Epithelial cell of esophagus (primary cell): ENCODE results near the gene CIRBP.
"Not testable (repeated sequence)": the region's sequence is repeated elsewhere in the genome, so short reads cannot be mapped to it uniquely, and the experiment has no call there.

ENCODE experiments used
- DNase-seq: peaks from one replicate; pipeline ENCODE4 v3.0.0; 2010; ENCODE audit warnings: low read depth
- H3K4me3 ChIP-seq: 2 replicates; pipeline ENCODE4 v1.5.1; 2011; ENCODE audit warnings: mild to moderate bottlenecking, low read length, control low read depth
- TF ChIP-seq, protein P1 (sequence below): IDR thresholded peaks from 2 replicates; pipeline ENCODE4 v1.5.1; 2011; ENCODE audit warnings: low read depth, mild to moderate bottlenecking, low read length, control low read depth, inconsistent platforms; ENCODE audit not compliant: insufficient read depth; ENCODE audit errors: missing control alignments

The CIRBP gene

DNA sequence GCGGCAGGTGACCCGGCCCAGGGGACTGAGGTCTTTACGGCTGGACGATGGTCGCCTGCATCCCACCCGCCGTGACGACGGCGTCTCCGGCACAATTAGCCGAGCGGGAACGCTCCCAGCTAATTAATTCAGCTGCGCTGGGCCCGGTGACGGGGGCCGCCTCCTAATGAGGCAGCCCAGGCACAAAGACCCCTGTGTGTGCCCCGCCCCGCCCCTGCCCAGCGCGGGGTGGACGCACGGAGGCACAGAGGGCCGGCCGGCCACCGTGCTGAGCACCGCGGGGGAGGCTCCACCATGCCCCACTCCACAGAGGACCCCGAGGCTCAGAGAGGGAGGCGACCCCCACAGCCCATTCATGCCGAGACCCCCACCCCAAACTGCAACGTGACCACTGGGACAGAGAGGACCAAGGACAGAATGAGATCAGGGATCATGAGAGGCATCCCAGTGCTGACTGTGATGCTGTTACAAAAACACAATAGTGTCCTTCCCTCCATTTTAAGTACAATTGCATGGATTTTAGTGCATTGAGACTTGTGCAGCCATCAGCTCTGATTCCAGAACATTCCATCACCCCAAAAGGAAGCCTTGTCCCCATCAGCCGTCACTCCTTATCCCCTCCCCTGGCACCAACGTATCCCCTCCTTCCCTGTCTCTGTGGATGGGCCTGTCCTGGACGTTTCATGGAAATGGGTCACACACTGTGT lies 33.6 kb downstream of the CIRBP start:
- H3K4me3 ChIP-seq, result no peak overlapping the region
- TF ChIP-seq, protein P1, sequence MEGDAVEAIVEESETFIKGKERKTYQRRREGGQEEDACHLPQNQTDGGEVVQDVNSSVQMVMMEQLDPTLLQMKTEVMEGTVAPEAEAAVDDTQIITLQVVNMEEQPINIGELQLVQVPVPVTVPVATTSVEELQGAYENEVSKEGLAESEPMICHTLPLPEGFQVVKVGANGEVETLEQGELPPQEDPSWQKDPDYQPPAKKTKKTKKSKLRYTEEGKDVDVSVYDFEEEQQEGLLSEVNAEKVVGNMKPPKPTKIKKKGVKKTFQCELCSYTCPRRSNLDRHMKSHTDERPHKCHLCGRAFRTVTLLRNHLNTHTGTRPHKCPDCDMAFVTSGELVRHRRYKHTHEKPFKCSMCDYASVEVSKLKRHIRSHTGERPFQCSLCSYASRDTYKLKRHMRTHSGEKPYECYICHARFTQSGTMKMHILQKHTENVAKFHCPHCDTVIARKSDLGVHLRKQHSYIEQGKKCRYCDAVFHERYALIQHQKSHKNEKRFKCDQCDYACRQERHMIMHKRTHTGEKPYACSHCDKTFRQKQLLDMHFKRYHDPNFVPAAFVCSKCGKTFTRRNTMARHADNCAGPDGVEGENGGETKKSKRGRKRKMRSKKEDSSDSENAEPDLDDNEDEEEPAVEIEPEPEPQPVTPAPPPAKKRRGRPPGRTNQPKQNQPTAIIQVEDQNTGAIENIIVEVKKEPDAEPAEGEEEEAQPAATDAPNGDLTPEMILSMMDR, result no peak
- DNase-seq, result no peak

DNA sequence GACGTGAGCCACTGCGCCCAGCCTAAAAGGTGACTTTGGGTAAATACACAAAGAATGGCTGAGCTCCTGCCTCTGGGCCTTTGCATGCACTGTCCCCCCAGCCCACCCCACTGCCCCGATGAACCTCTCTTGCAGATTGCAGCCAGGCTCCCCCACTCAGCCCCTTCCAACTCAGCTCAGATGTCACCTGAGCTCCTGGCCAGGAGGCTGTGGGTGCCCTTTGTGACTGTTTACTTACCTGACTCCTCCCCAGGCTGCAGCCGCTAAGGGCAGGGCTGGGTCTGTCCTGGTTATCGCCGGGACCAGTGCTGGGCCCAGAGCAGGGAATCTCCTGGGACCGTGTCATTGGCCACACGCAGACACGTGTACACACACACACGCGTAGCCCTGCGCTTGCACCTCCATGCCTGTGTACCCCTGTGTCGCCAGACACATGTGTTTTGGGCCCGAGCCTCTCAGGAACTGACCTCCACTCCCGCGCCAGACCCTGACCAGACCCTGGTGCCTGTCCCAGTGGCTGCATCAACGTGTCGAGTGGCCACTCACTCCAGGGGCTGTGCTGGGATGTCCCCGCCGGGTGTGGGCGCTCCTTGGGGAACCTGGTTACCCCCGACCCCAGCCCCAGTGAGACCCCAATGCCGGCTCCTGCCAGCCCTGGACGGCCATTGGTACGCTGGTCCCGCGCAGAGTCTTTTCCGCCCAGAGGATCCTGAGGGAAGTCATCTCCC lies 35.2 kb downstream of the CIRBP start:
- TF ChIP-seq, protein P1, result no peak
- no peak overlapping the region for H3K4me3 ChIP-seq
- no peak for DNase-seq

DNA sequence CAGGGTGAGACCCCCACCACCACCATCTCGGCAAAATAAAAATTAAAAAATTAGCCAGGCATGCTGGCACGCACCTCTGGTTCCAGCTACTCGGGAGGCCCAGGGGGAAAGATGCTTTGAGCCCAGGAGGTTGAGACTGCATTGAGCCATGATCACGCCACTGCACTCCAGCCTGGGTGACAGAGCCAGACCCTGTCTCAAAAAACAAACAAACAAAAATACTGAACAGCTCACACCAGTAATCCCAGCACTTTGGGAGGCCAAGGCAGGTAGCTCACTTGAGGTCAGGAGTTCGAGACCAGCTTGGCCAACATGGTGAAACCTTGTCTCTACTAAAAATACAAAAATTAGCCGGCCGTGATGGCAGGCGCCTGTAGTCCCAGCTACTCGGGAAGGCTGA lies 36.2 kb downstream of the CIRBP start:
- H3K4me3 ChIP-seq, DNase-seq: not testable (repeated sequence)

DNA sequence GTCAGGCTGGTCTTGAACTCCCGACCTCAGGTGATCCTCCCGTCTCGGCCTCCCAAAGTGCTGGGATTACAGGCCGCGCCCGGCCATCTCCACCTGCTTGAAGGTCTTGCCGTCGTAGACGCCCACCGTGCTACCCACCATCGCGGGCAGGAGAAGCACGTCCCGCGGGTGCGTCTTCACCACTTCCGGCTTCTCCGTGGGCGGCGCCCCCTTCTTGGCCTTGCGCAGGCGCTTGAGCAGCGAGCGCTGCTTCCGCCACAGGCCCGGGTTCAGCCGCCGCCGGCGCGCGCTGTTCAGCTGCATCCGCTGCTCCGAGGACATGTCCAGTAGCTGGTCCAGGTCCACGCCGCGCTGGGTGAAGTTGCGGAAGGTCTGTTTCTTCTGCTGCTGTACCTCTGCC lies 38.2 kb downstream of the CIRBP start:
- no peak overlapping the region for H3K4me3 ChIP-seq
- TF ChIP-seq, protein P1, result no peak
- DNase-seq, result no peak

DNA sequence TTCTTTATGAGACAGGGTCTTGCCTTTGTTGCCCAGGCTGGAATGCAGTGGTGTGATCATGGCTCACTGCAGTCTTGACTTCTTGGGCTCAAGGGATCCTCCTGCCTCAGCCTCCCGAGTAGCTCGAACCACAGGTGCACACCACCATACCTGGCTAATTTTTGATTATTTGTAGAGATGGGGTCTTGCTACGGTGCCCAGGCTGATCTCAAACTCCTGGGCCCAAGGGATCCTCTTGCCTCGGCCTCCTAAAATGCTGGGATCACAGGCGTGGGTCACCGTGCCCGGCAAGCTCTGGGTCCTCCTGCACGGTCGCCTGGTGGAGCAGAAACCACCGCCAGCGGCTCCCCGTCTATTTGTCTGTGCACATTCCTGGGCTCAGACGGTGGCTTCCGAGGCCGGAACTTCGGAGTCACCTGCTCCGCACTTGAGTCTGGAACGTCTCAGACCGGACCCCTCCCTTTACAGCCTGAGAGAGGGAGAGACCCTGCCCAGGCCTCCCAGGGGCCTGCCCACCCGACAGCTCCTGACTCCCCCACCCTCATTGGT lies 38.7 kb downstream of the CIRBP start:
- no peak for DNase-seq
- TF ChIP-seq, protein P1, result no peak
- no peak overlapping the region for H3K4me3 ChIP-seq

DNA sequence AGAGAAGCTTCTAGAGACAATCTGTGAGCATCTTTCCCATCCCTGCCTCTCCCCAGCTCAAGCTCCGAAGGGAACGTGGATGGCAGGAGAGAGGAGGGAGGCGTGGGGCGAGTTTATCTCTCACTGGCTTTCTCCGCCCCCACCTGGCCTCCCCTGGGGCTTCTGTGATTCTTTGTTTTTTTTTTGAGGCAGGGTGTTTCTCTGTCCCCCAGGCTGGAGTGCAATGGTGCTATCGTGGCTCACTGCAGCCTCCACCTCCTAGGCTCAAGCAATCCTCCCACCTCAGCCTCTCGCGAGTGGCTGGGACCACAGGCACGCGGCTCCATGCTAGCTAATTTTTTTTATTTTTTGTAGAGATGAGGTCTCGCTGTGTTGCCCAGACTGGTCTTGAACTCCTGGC lies 39.6 kb downstream of the CIRBP start:
- H3K4me3 ChIP-seq, result no peak overlapping the region
- TF ChIP-seq, protein P1, result no peak
- no peak for DNase-seq

DNA sequence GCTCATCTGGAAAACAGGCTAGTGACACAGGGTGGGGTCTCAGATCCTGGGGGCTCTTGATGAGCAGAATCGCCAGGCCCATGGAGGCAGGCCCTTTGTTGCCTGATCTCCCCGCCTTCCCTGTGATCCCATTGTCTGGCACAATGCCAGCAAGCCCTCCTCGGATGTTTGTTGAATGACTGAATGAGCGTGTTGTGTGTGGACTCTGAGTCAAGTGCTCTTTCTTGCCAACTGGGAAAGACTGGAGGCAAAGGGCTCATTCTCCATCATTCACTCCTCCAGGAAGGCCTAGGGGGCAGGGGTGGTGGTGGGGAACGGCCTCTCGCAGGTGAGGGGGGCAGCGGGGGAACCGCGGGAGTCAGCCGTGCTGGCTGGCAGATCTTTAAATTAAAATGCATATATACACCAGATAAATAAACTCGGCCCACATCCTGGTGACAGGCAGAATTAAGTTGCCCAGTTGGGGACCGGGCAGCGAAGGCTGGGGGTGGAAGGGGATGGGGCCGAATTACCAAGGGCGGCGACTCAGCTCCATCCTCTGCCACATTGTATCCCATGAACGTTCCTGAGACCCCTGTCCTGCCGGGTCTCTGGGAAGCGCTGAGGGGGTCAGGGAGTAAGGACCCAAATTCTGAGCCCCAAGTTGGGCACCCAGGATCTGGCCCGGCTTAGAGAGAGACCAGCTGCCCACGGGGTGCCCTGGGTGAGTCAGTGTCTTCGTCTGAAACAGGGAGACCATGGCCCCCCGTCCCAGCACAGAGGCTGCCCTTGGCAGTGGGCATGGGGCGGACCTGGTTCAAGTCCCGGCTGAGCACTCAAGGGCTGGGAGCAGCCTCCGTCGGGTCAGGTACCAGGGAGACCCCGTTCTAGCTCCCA lies 41.1 kb downstream of the CIRBP start:
- DNase-seq, result no peak
- TF ChIP-seq, protein P1, result no peak
- no peak overlapping the region for H3K4me3 ChIP-seq
